ENCODE results near the gene ELOVL2. TPM values are rescaled to one million over a fixed set of nuclear protein-coding genes. Genes with fewer than 3 reads are reported as not detected.

Gene ELOVL2
- total and polyA plus RNA-seq, 10 of the 15 experiments (the other 5 are each of a cell fraction or from before 2014, with no cell fraction given), result 0.01 to 0.03 TPM; not detected in 8

DNA sequence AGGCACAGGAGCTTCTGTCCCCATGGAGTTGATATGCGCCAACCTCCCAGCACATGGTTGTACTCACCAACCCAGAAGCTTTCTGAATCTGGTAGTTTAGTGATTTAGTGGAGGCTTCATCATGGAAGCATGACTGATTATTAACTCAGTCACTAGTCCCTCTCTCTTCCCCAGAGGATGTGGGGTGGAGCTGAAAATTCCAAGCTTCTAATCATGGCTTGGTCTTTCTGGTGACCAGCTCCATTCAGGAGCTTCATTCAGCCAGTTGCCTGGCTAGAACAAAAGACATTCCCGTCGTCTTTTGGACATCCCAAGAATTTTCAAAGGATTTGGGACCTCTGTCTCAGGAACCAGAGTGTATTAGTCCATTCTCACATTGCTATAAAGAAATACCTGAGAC is 36.2 kb upstream of the ELOVL2 start:
- ChIA-PET POLR2A (no interaction called here), SMC1A (ENCODE audit: uncharacterized antibody, unreplicated experiment) (no interaction called here), RAD21 (ENCODE audit: unreplicated experiment) (no interaction called here), CTCF (interaction anchor here (1.0 to 3.1 kb wide), 2 partner anchors 12 to 126 kb away, joined by 5 to 7 read pairs; no protein-coding TSS in a partner anchor)
- no peak for FAIRE-seq
- H3K36me3 ChIP-seq (ENCODE audit: control insufficient read depth in 2 of 2, insufficient read depth in 2 of 2, low read length in 1 of 2), result no peaks in the 10 kb centered on the region
- H3K4me2 ChIP-seq (ENCODE audit: control insufficient read depth, insufficient read depth), result no peak overlapping the region
- H3K9me3 ChIP-seq (replicated peaks; ENCODE audit: control insufficient read depth, insufficient read depth, low read length), result no peaks in the 10 kb centered on the region
- no peaks in the 10 kb centered on the region for H4K20me1 ChIP-seq (ENCODE audit: control insufficient read depth, insufficient read depth)
- in situ Hi-C loops (cut with MboI), result no loop called here
- no peak for DNase-seq (ENCODE audit: low read depth, low spot score)
- H3K9ac ChIP-seq (ENCODE audit: control insufficient read depth, insufficient read depth, low read length), result no peak overlapping the region
- 32% methylated on average over 3 of the region's 3 CpGs for WGBS (ENCODE audit: insufficient coverage, insufficient replicate concordance, low lambda C conversion rate, missing lambda C conversion rate)
- H2AFZ ChIP-seq (ENCODE audit: control insufficient read depth, low read depth, low read length), result no peak overlapping the region
- no TSS peak for BruUV-seq (replicated peaks)
- H3K4me1 ChIP-seq (ENCODE audit: control insufficient read depth, insufficient read depth, low read length), result no peaks in the 10 kb centered on the region
- intact Hi-C loops (cut with micrococcal nuclease; ENCODE audit: unreplicated experiment), result no loop called here
- H3K4me3 ChIP-seq, result no peak overlapping the region
- H3K27me3 ChIP-seq (replicated peaks in 1 of 2; ENCODE audit: control insufficient read depth in 2 of 2, insufficient read depth in 2 of 2, low read length in 1 of 2), result no peaks in the 10 kb centered on the region
- H3K79me2 ChIP-seq (ENCODE audit: control insufficient read depth, insufficient read depth, low read length), result no peaks in the 10 kb centered on the region
- H3K27ac ChIP-seq (ENCODE audit: control insufficient read depth, insufficient read depth), result no peak overlapping the region
- no peak for ATAC-seq
- TF ChIP-seq, protein P1, sequence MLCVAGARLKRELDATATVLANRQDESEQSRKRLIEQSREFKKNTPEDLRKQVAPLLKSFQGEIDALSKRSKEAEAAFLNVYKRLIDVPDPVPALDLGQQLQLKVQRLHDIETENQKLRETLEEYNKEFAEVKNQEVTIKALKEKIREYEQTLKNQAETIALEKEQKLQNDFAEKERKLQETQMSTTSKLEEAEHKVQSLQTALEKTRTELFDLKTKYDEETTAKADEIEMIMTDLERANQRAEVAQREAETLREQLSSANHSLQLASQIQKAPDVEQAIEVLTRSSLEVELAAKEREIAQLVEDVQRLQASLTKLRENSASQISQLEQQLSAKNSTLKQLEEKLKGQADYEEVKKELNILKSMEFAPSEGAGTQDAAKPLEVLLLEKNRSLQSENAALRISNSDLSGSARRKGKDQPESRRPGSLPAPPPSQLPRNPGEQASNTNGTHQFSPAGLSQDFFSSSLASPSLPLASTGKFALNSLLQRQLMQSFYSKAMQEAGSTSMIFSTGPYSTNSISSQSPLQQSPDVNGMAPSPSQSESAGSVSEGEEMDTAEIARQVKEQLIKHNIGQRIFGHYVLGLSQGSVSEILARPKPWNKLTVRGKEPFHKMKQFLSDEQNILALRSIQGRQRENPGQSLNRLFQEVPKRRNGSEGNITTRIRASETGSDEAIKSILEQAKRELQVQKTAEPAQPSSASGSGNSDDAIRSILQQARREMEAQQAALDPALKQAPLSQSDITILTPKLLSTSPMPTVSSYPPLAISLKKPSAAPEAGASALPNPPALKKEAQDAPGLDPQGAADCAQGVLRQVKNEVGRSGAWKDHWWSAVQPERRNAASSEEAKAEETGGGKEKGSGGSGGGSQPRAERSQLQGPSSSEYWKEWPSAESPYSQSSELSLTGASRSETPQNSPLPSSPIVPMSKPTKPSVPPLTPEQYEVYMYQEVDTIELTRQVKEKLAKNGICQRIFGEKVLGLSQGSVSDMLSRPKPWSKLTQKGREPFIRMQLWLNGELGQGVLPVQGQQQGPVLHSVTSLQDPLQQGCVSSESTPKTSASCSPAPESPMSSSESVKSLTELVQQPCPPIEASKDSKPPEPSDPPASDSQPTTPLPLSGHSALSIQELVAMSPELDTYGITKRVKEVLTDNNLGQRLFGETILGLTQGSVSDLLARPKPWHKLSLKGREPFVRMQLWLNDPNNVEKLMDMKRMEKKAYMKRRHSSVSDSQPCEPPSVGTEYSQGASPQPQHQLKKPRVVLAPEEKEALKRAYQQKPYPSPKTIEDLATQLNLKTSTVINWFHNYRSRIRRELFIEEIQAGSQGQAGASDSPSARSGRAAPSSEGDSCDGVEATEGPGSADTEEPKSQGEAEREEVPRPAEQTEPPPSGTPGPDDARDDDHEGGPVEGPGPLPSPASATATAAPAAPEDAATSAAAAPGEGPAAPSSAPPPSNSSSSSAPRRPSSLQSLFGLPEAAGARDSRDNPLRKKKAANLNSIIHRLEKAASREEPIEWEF (IDR thresholded peaks at IDR 0.05; ENCODE audit: insufficient replicate concordance, low read depth, low read length), result no peak
- TF ChIP-seq EP300 (IDR thresholded peaks at IDR 0.05; ENCODE audit: borderline replicate concordance in 1 of 2, control insufficient read depth in 1 of 2, low read depth in 2 of 2, low read length in 2 of 2), result no peak
- TF ChIP-seq TARDBP (IDR thresholded peaks at IDR 0.05; ENCODE audit: borderline replicate concordance), result no peak
- no peak for TF ChIP-seq SREBF1 (IDR thresholded peaks at IDR 0.05; ENCODE audit: low read length)
- TF ChIP-seq, protein P2, sequence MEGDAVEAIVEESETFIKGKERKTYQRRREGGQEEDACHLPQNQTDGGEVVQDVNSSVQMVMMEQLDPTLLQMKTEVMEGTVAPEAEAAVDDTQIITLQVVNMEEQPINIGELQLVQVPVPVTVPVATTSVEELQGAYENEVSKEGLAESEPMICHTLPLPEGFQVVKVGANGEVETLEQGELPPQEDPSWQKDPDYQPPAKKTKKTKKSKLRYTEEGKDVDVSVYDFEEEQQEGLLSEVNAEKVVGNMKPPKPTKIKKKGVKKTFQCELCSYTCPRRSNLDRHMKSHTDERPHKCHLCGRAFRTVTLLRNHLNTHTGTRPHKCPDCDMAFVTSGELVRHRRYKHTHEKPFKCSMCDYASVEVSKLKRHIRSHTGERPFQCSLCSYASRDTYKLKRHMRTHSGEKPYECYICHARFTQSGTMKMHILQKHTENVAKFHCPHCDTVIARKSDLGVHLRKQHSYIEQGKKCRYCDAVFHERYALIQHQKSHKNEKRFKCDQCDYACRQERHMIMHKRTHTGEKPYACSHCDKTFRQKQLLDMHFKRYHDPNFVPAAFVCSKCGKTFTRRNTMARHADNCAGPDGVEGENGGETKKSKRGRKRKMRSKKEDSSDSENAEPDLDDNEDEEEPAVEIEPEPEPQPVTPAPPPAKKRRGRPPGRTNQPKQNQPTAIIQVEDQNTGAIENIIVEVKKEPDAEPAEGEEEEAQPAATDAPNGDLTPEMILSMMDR (IDR thresholded peaks at IDR 0.05 in 2 of 3, conservative IDR thresholded peaks at IDR 0.05 in 1 of 3; ENCODE audit: control insufficient read depth in 2 of 3, extremely low read depth in 1 of 3, insufficient read depth in 1 of 3, low read depth in 3 of 3, low read length in 3 of 3), result no peak
- TF ChIP-seq, protein P3, sequence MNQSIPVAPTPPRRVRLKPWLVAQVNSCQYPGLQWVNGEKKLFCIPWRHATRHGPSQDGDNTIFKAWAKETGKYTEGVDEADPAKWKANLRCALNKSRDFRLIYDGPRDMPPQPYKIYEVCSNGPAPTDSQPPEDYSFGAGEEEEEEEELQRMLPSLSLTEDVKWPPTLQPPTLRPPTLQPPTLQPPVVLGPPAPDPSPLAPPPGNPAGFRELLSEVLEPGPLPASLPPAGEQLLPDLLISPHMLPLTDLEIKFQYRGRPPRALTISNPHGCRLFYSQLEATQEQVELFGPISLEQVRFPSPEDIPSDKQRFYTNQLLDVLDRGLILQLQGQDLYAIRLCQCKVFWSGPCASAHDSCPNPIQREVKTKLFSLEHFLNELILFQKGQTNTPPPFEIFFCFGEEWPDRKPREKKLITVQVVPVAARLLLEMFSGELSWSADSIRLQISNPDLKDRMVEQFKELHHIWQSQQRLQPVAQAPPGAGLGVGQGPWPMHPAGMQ (IDR thresholded peaks at IDR 0.05; ENCODE audit: borderline replicate concordance), result no peak
- TF ChIP-seq IKZF1 (conservative IDR thresholded peaks at IDR 0.05), result no peak
- TF ChIP-seq KLF5 (IDR thresholded peaks at IDR 0.05; ENCODE audit: partially characterized antibody), result no peak
- no peak for TF ChIP-seq GABPA (IDR thresholded peaks at IDR 0.05; ENCODE audit: low read depth)
- TF ChIP-seq NFXL1 (IDR thresholded peaks at IDR 0.05; ENCODE audit: borderline replicate concordance), result no peak
- no peak for TF ChIP-seq STAT3 (IDR thresholded peaks at IDR 0.05; ENCODE audit: low read depth, low read length)
- no peak for TF ChIP-seq CREM (IDR thresholded peaks at IDR 0.05; ENCODE audit: low read depth)
- no peak for TF ChIP-seq TBL1XR1 (IDR thresholded peaks at IDR 0.05; ENCODE audit: low read depth, low read length)

All from GM12878 (cell line).